Astrocyte of the cerebellum (primary cell): ENCODE measurements around the gene ITPR2.

ENCODE experiments used
- DNase-seq: peaks from one replicate; pipeline ENCODE4 v3.0.0-alpha.2; 2011; ENCODE audit warnings: low read depth
- H3K4me3 ChIP-seq: 2 replicates; pipeline ENCODE4 v1.5.1; 2011; ENCODE audit warnings: mild to moderate bottlenecking, low read depth, low read length, moderate library complexity
- in situ Hi-C: cut with HindIII; loops from 2 replicates; pipeline ENCODE4 v1.10.0; 2017; ENCODE audit warnings: low sequenced_read_pairs
- TF ChIP-seq, protein P1 (sequence below): IDR thresholded peaks from 2 replicates; pipeline ENCODE4 v1.5.1; 2012; ENCODE audit warnings: low read length, low read depth, moderate library complexity, mild to moderate bottlenecking; ENCODE audit errors: missing control alignments

Gene ITPR2

GRCh38 chr12:26744042-26744626 lies 88.9 kb downstream of the ITPR2 start:
- H3K4me3 ChIP-seq, result no peak overlapping the region
- in situ Hi-C loops, result no loop called here
- no peak for DNase-seq
- TF ChIP-seq, protein P1, sequence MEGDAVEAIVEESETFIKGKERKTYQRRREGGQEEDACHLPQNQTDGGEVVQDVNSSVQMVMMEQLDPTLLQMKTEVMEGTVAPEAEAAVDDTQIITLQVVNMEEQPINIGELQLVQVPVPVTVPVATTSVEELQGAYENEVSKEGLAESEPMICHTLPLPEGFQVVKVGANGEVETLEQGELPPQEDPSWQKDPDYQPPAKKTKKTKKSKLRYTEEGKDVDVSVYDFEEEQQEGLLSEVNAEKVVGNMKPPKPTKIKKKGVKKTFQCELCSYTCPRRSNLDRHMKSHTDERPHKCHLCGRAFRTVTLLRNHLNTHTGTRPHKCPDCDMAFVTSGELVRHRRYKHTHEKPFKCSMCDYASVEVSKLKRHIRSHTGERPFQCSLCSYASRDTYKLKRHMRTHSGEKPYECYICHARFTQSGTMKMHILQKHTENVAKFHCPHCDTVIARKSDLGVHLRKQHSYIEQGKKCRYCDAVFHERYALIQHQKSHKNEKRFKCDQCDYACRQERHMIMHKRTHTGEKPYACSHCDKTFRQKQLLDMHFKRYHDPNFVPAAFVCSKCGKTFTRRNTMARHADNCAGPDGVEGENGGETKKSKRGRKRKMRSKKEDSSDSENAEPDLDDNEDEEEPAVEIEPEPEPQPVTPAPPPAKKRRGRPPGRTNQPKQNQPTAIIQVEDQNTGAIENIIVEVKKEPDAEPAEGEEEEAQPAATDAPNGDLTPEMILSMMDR, result no peak

DNA sequence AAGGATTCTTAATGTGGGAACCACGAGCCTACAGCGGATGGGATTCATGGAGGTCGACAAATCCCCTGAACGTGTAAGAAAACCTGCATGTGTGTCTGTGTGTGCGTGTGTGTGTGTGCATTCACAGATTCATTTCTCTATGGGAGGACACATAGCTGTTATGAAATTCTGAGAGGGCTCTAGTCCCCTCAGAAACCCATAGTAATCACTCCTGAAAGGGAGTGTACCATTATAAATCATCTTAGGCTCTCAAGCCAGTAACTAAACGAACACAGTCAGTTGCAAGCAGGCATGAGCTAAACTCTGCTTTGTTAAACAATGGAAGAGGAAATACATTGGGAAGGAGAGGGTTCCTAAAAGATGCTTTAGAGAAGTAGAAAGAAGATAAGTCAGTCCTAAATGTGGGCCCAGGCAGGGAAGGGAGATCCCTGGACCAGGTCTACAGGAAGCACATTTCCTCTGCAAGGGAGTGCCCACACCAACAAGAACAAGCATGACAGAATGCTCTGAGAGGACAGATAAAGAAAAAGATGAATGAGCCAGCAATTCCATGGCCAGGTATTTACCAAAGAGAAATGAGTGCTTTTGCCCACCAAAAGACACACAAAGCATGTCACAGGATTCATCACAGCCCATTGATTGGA lies 91.3 kb downstream of the ITPR2 start:
- no peak for DNase-seq
- in situ Hi-C loops, result no loop called here
- TF ChIP-seq, protein P1, result no peak
- H3K4me3 ChIP-seq, result no peak overlapping the region

- no peak overlapping the region for H3K4me3 ChIP-seq
- in situ Hi-C loops, result no loop called here
- DNase-seq, result no peak
- TF ChIP-seq, protein P1, result no peak
These were observed 92.0 kb downstream of the ITPR2 start for GRCh38 chr12:26740991-26741390.

- in situ Hi-C loops, result no loop called here
- TF ChIP-seq, protein P1, result no peak
- no peak overlapping the region for H3K4me3 ChIP-seq
These were observed 92.6 kb downstream of the ITPR2 start for GRCh38 chr12:26740348-26740747.

GRCh38 chr12:26737487-26738030 lies 95.4 kb downstream of the ITPR2 start:
- in situ Hi-C loops, result no loop called here
- no peak for DNase-seq
- TF ChIP-seq, protein P1, result no peak
- no peak overlapping the region for H3K4me3 ChIP-seq

More at GRCh38 chr12:26740348-26740747, 92.6 kb downstream of the ITPR2 start:
- no peak for DNase-seq

GRCh38 chr12:26736563-26737486 lies 96.2 kb downstream of the ITPR2 start:
- in situ Hi-C loops, result no loop called here
- no peak overlapping the region for H3K4me3 ChIP-seq
- TF ChIP-seq, protein P1, result no peak
- no peak for DNase-seq
